A549 (cell line): ENCODE results near the gene FGF1. TPM values are rescaled to one million over a fixed set of nuclear protein-coding genes. Genes with fewer than 3 reads are reported as not detected.

ENCODE experiments used
- ATAC-seq, 2 experiments: fragments of 200-7000 bp in 1 of 2; fragments of >200 bp in 1 of 2; cut with Nextera tagmentation in 1 of 2; cut with Tn5 transposase in 1 of 2; 3 replicates each; pipeline versions ENCODE4 v1.8.0 to v1.9.1; 2018 to 2020; ENCODE audit warnings: mild to moderate bottlenecking in 1 of 2, moderate library complexity in 1 of 2
- CTCF ChIA-PET: fragments of 300-600 bp; sonication (Branson Sonifier 250); formaldehyde crosslinking; extraction: SDS; loops from one replicate; lab custom pipeline; 2021; ENCODE audit warnings: antibody characterized with exemption, inconsistent platforms; lab: Yijun Ruan, JAX
- POLR2A ChIA-PET: fragments of 350-600 bp; formaldehyde crosslinking; extraction: SDS; loops from one replicate; lab custom pipeline; 2021; ENCODE audit warnings: antibody characterized with exemption, inconsistent platforms; lab: Yijun Ruan, JAX
- DNase-seq, 2 experiments: peaks; one replicate each; pipeline versions ENCODE4 v3.0.0 to v3.0.0-alpha.2; 2011 to 2016; ENCODE audit warnings: low read depth in 1 of 2, low spot score in 1 of 2
- FAIRE-seq: peaks from 2 replicates; lab custom pipeline; 2011; peaks lifted over from hg19 to GRCh38; lab: Jason Lieb, UNC
- H3K27ac ChIP-seq, 2 experiments: fragments of >200 bp; sonication (Bioruptor Twin); formaldehyde crosslinking; 3 replicates each; pipeline ENCODE4 v1.5.1; 2016 to 2017
- H3K4me1 ChIP-seq: fragments of >200 bp; sonication (Bioruptor Twin); formaldehyde crosslinking; 3 replicates; pipeline ENCODE4 v1.6.1; 2016
- H3K4me2 ChIP-seq: fragments of >200 bp; sonication (Bioruptor Twin); formaldehyde crosslinking; 3 replicates; pipeline ENCODE4 v1.6.1; 2016
- H3K4me3 ChIP-seq: fragments of >200 bp; sonication (Bioruptor Twin); formaldehyde crosslinking; 3 replicates; pipeline ENCODE4 v1.5.1; 2016
- H3K9me3 ChIP-seq: fragments of >200 bp; sonication (Bioruptor Twin); formaldehyde crosslinking; 3 replicates; pipeline ENCODE4 v1.6.1; 2016
- CBX8 ChIP-seq: fragments of 200-600 bp; sonication (generic); IDR thresholded peaks from 2 replicates; pipeline ENCODE4 v1.6.1; 2016
- CHD2 ChIP-seq: fragments of 150-350 bp; IDR thresholded peaks from 2 replicates; pipeline ENCODE4 v1.6.1; 2014; ENCODE audit warnings: low read length; ENCODE audit not compliant: partially characterized antibody
- CHD4 ChIP-seq: fragments of 200-600 bp; sonication (generic); IDR thresholded peaks from 2 replicates; pipeline ENCODE4 v1.6.1; 2016; ENCODE audit warnings: antibody characterized with exemption, mild to moderate bottlenecking, borderline replicate concordance
- FOSL2 ChIP-seq, 2 experiments: fragments of 450-650 bp in 1 of 2; fragments of >200 bp in 1 of 2; sonication (Bioruptor Twin) in 1 of 2; formaldehyde crosslinking; IDR thresholded peaks; 2 replicates each; pipeline versions ENCODE4 v1.5.0 to v1.6.1; 2016 to 2020; ENCODE audit warnings: mild to moderate bottlenecking in 1 of 2, moderate library complexity in 1 of 2
- FOXS1 ChIP-seq: fragments of 250-450 bp; sonication (Bioruptor Pico); IDR thresholded peaks from 2 replicates; pipeline ENCODE4 v1.5.0; 2020; ENCODE audit warnings: mild to moderate bottlenecking, moderate library complexity
- GATA3 ChIP-seq: IDR thresholded peaks from 2 replicates; pipeline ENCODE4 v1.6.1; 2012; ENCODE audit warnings: borderline replicate concordance
- HDAC2 ChIP-seq: fragments of 200-600 bp; sonication (generic); IDR thresholded peaks from 2 replicates; pipeline ENCODE4 v1.6.1; 2016
- HOXA7 ChIP-seq: fragments of 250-450 bp; sonication (Bioruptor Pico); IDR thresholded peaks from 2 replicates; pipeline ENCODE4 v1.5.0; 2020; ENCODE audit warnings: mild to moderate bottlenecking, moderate library complexity
- HOXB13 ChIP-seq: fragments of 250-450 bp; sonication (Bioruptor Pico); IDR thresholded peaks from 2 replicates; pipeline ENCODE4 v1.5.0; 2020; ENCODE audit warnings: low read depth, mild to moderate bottlenecking, moderate library complexity
- JUNB ChIP-seq: fragments of >200 bp; sonication (Bioruptor Twin); formaldehyde crosslinking; IDR thresholded peaks from 2 replicates; pipeline ENCODE4 v1.6.1; 2016
- KDM1A ChIP-seq: fragments of 200-600 bp; sonication (generic); IDR thresholded peaks from 2 replicates; pipeline ENCODE4 v1.6.1; 2016; ENCODE audit warnings: low read depth, mild to moderate bottlenecking
- MAFK ChIP-seq: fragments of 450-650 bp; IDR thresholded peaks from 2 replicates; pipeline ENCODE4 v1.6.1; 2014; ENCODE audit not compliant: partially characterized antibody
- MAZ ChIP-seq: fragments of 150-350 bp; IDR thresholded peaks from 2 replicates; pipeline ENCODE4 v1.6.1; 2014; ENCODE audit warnings: antibody characterized with exemption, low read depth, low read length, borderline replicate concordance
- MYC ChIP-seq: IDR thresholded peaks from 2 replicates; pipeline ENCODE4 v1.6.1; 2012; ENCODE audit warnings: mild to moderate bottlenecking, inconsistent platforms, low read length, improper control_type of control experiment, borderline replicate concordance
- NPAS2 ChIP-seq: fragments of 250-450 bp; sonication (Bioruptor Pico); IDR thresholded peaks from 2 replicates; pipeline ENCODE4 v1.8.0; 2022; ENCODE audit warnings: mild to moderate bottlenecking, moderate library complexity, borderline replicate concordance
- NR3C1 ChIP-seq: fragments of >200 bp; sonication (Bioruptor Twin); formaldehyde crosslinking; IDR thresholded peaks from 3 replicates; pipeline ENCODE4 v1.6.1; 2017
- PHF8 ChIP-seq: fragments of 200-600 bp; sonication (generic); IDR thresholded peaks from 2 replicates; pipeline ENCODE4 v1.6.1; 2016; ENCODE audit warnings: low read depth, mild to moderate bottlenecking, antibody characterized with exemption, moderate library complexity, borderline replicate concordance
- POLR2A ChIP-seq: IDR thresholded peaks from 2 replicates; pipeline ENCODE4 v1.6.1; 2012; ENCODE audit warnings: mild to moderate bottlenecking, low read length
- RAD21 ChIP-seq, 2 experiments: fragments of >200 bp in 1 of 2; sonication (Bioruptor Twin) in 1 of 2; formaldehyde crosslinking in 1 of 2; IDR thresholded peaks in 1 of 2; conservative IDR thresholded peaks in 1 of 2; 2 replicates in 1 of 2; 3 replicates in 1 of 2; pipeline ENCODE4 v1.6.1; 2012 to 2018; ENCODE audit warnings: inconsistent platforms in 1 of 2
- RFX5 ChIP-seq: fragments of 450-650 bp; IDR thresholded peaks from 2 replicates; pipeline ENCODE4 v1.7.1; 2014; ENCODE audit warnings: antibody characterized with exemption, mild to moderate bottlenecking, moderate library complexity
- RNF2 ChIP-seq: fragments of 200-600 bp; sonication (generic); IDR thresholded peaks from 2 replicates; pipeline ENCODE4 v1.6.1; 2016; ENCODE audit warnings: low read depth, mild to moderate bottlenecking, antibody characterized with exemption, moderate library complexity, borderline replicate concordance
- TP53 ChIP-seq: fragments of 250-450 bp; sonication (Bioruptor Pico); IDR thresholded peaks from 2 replicates; pipeline ENCODE4 v1.5.0; 2021; ENCODE audit warnings: mild to moderate bottlenecking, moderate library complexity
- ZFP36 ChIP-seq: fragments of 450-650 bp; IDR thresholded peaks from 2 replicates; pipeline ENCODE4 v1.6.1; 2014; ENCODE audit warnings: borderline replicate concordance; ENCODE audit not compliant: partially characterized antibody
- ZNF302 ChIP-seq: fragments of 250-450 bp; sonication (Bioruptor Pico); IDR thresholded peaks from 2 replicates; pipeline ENCODE4 v1.9.0; 2021; ENCODE audit warnings: inconsistent platforms, mild to moderate bottlenecking, moderate library complexity
- WGBS: methylation state at CpG from one replicate; pipeline ENCODE4 v1.1.6; 2017; ENCODE audit errors: missing lambda C conversion rate; 5-methylcytosine and 5-hydroxymethylcytosine counted together
- polyA plus RNA-seq, 4 experiments: library from polyadenylated mRNA; depleted of rRNA in 3 of 4; stranded (reverse); fragments of >200 nt; fragmentation: RNase III in 1 of 4; extraction: RNeasy Plus Mini Kit Qiagen cat#74134 plus additional on column Dnase treatment in 1 of 4; gene quantifications; 2 replicates in 3 of 4; 3 replicates in 1 of 4; pipeline ENCODE4 v1.2.3, GENCODE V29; 2011 to 2017
- TF ChIP-seq, protein P1 (sequence below): fragments of 150-350 bp; IDR thresholded peaks from 2 replicates; pipeline ENCODE4 v1.6.1; 2014; ENCODE audit warnings: low read depth, mild to moderate bottlenecking, low read length
- TF ChIP-seq, protein P2 (sequence below): fragments of 250-450 bp; sonication (Bioruptor Pico); IDR thresholded peaks from 2 replicates; pipeline ENCODE4 v1.5.0; 2021; ENCODE audit warnings: mild to moderate bottlenecking, moderate library complexity, borderline replicate concordance
- TF ChIP-seq, protein P3 (sequence below): IDR thresholded peaks from 2 replicates; pipeline ENCODE4 v1.6.1; 2012
- TF ChIP-seq, protein P4 (sequence below): fragments of 450-650 bp; IDR thresholded peaks from 2 replicates; pipeline ENCODE4 v1.6.1; 2014; ENCODE audit warnings: antibody characterized with exemption

The FGF1 gene
- polyA plus RNA-seq, 2 of the 4 experiments (the other 2 are of a cell fraction): 0.05 to 0.40 TPM

DNA sequence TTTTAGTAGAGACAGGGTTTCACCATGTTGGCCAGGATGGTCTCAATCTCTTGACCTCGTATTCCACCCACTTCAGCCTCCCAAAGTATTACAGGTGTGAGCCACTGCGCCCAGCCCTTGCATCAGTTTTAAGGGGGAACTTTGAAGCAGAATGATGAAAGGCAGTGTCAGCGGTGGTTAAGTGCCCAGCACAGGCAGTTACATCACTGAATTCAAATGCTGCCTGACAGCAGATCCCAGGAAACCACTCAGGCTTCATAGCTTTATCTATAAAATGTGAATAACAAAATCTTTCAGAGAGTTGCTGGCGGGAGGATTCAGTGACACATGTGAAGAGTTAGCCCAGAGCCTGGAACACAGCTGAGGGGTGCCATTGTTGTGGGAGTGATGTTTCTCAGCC is 26.5 kb downstream of the FGF1 start:
- no peak for TF ChIP-seq FOXS1 (CRISPR knock-in tag)
- no peak for TF ChIP-seq FOSL2 (IDR thresholded peaks at IDR 0.05)
- no peak for TF ChIP-seq FOSL2 (CRISPR knock-in tag; IDR thresholded peaks at IDR 0.05)
- TF ChIP-seq MYC: no peak
- TF ChIP-seq POLR2A: no peak
- TF ChIP-seq, protein P1, sequence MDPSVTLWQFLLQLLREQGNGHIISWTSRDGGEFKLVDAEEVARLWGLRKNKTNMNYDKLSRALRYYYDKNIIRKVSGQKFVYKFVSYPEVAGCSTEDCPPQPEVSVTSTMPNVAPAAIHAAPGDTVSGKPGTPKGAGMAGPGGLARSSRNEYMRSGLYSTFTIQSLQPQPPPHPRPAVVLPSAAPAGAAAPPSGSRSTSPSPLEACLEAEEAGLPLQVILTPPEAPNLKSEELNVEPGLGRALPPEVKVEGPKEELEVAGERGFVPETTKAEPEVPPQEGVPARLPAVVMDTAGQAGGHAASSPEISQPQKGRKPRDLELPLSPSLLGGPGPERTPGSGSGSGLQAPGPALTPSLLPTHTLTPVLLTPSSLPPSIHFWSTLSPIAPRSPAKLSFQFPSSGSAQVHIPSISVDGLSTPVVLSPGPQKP: no peak
- TF ChIP-seq HOXB13 (CRISPR knock-in tag): no peak
- TF ChIP-seq MAZ: no peak
- no peak for TF ChIP-seq CBX8
- TF ChIP-seq CHD2: no peak
- TF ChIP-seq NPAS2: no peak
- no peak for TF ChIP-seq ZNF302 (CRISPR knock-in tag)
- TF ChIP-seq NR3C1: no peak
- TF ChIP-seq CHD4: no peak
- TF ChIP-seq JUNB: no peak
- H3K4me1 ChIP-seq: peaks cover 4% of the 10 kb centered on the region; the same call in 1 of the 3 replicates
- no peak overlapping the region for H3K27ac ChIP-seq
- CTCF ChIA-PET: interaction anchor here (1.2 to 19.3 kb wide), 9 partner anchors 10 to 229 kb away, joined by 3 to 583 read pairs (median 5); partner anchors contain the start of gene FGF1
- 76% methylated on average over 4 of the region's 4 CpGs for WGBS
- FAIRE-seq (no peak), DNase-seq (no peak), ATAC-seq (no peak)
- H3K9me3 ChIP-seq: no peaks in the 10 kb centered on the region
- H3K4me3 ChIP-seq: no peak overlapping the region
- POLR2A ChIA-PET: no interaction called here
- H3K4me2 ChIP-seq: no peak overlapping the region

DNA sequence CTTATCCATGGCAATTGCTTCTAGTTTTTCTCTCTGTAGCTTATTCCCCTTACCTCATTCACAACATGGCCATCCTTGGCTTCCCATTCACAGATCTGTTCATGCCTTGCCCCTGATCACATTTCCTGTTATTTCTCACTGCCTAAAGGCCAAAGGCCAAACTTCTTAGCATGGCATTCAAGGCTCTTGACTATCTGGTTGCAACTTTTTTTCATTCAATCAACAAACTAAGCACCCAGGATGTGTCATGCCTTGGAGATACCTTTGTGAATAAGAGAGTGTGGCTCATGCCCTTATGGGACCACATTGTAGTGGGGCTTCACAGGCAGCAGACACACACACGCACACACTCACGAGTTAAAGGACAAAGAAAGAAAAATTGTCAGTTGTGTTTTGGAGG is 27.6 kb downstream of the FGF1 start:
- Histone ChIP-seq H3K27ac (no peak overlapping the region), H3K4me1 (peaks cover 4% of the 10 kb centered on the region; the same call in 1 of the 3 replicates), H3K4me2 (no peak overlapping the region), H3K9me3 (no peaks in the 10 kb centered on the region), H3K4me3 (no peak overlapping the region)
- DNase-seq: no peak
- POLR2A ChIA-PET: no interaction called here
- no peak for TF ChIP-seq RFX5
- TF ChIP-seq MAZ: no peak
- TF ChIP-seq HOXB13 (CRISPR knock-in tag): no peak
- TF ChIP-seq POLR2A: no peak
- TF ChIP-seq HDAC2: no peak
- no peak for TF ChIP-seq RNF2
- TF ChIP-seq PHF8: no peak
- TF ChIP-seq TP53 (CRISPR knock-in tag): no peak
- TF ChIP-seq GATA3: no peak
- no peak for TF ChIP-seq NR3C1
- TF ChIP-seq KDM1A: no peak
- TF ChIP-seq, protein P2, sequence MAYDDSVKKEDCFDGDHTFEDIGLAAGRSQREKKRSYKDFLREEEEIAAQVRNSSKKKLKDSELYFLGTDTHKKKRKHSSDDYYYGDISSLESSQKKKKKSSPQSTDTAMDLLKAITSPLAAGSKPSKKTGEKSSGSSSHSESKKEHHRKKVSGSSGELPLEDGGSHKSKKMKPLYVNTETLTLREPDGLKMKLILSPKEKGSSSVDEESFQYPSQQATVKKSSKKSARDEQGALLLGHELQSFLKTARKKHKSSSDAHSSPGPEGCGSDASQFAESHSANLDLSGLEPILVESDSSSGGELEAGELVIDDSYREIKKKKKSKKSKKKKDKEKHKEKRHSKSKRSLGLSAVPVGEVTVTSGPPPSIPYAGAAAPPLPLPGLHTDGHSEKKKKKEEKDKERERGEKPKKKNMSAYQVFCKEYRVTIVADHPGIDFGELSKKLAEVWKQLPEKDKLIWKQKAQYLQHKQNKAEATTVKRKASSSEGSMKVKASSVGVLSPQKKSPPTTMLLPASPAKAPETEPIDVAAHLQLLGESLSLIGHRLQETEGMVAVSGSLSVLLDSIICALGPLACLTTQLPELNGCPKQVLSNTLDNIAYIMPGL (CRISPR knock-in tag): no peak
- TF ChIP-seq ZFP36: no peak
- no peak for TF ChIP-seq CHD2
- no peak for TF ChIP-seq RAD21 (conservative IDR thresholded peaks at IDR 0.05 in 1 of 2, IDR thresholded peaks at IDR 0.05 in 1 of 2)
- no peak for TF ChIP-seq MAFK
- no peak for TF ChIP-seq HOXA7 (CRISPR knock-in tag)
- TF ChIP-seq FOXS1 (CRISPR knock-in tag): no peak
- TF ChIP-seq, protein P3, sequence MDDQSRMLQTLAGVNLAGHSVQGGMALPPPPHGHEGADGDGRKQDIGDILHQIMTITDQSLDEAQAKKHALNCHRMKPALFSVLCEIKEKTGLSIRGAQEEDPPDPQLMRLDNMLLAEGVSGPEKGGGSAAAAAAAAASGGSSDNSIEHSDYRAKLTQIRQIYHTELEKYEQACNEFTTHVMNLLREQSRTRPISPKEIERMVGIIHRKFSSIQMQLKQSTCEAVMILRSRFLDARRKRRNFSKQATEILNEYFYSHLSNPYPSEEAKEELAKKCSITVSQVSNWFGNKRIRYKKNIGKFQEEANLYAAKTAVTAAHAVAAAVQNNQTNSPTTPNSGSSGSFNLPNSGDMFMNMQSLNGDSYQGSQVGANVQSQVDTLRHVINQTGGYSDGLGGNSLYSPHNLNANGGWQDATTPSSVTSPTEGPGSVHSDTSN: no peak
- TF ChIP-seq, protein P4, sequence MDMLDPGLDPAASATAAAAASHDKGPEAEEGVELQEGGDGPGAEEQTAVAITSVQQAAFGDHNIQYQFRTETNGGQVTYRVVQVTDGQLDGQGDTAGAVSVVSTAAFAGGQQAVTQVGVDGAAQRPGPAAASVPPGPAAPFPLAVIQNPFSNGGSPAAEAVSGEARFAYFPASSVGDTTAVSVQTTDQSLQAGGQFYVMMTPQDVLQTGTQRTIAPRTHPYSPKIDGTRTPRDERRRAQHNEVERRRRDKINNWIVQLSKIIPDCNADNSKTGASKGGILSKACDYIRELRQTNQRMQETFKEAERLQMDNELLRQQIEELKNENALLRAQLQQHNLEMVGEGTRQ: no peak
- CTCF ChIA-PET: interaction anchor here (1.9 to 19.3 kb wide), 6 partner anchors 11 to 57 kb away, joined by 10 to 583 read pairs (median 54); partner anchors contain the start of gene FGF1
- 78% methylated on average over 2 of the region's 2 CpGs for WGBS
- no peak for FAIRE-seq
- no peak for ATAC-seq
